ENCODE data around the gene KATNB1. TPM values are rescaled to one million over a fixed set of nuclear protein-coding genes. Genes with fewer than 3 reads are reported as not detected.

Gene KATNB1
- total RNA-seq, 4 donors from 2014 or later: 16.8 to 30.2 (median 21.0) TPM

GRCh38 chr16:57749856-57750452 lies 14.4 kb downstream of the KATNB1 start:
- Histone ChIP-seq H3K27ac (no peak overlapping the region), H3K4me1 (no peaks in the 10 kb centered on the region), H3K4me3 (no peak overlapping the region), H3K27me3 (no peaks in the 10 kb centered on the region), H3K36me3 (peaks cover 0 to 73% (median 0%) of the 10 kb centered on the region in 3 donors), H3K9me3 (no peaks in the 10 kb centered on the region)
- intact Hi-C loops (cut with DNase I): loop anchor here (10.0 kb wide), 1 partner anchor 165 kb away; no protein-coding TSS in a partner anchor
- 86 to 88% methylated on average over 5 of the region's 5 CpGs for WGBS, 2 donors
- no peak for DNase-seq
- TF ChIP-seq POLR2A (IDR thresholded peaks at IDR 0.05): no peak
- TF ChIP-seq CTCF (IDR thresholded peaks at IDR 0.05): no peak

GRCh38 chr16:57750796-57751538 lies 15.4 kb downstream of the KATNB1 start:
- intact Hi-C loops (cut with DNase I): loop anchor here (10.0 kb wide), 1 partner anchor 166 kb away; no protein-coding TSS in a partner anchor
- H3K27ac ChIP-seq: no peak overlapping the region
- H3K27me3 ChIP-seq: no peaks in the 10 kb centered on the region
- H3K9me3 ChIP-seq: no peaks in the 10 kb centered on the region
- H3K4me3 ChIP-seq: no peak overlapping the region
- H3K36me3 ChIP-seq: peaks cover 0 to 82% (median 0%) of the 10 kb centered on the region in 3 donors
- WGBS, 2 donors: 90 to 92% methylated on average over 12 to 20 of the region's 24 CpGs
- H3K4me1 ChIP-seq: no peaks in the 10 kb centered on the region
- DNase-seq: no peak
- TF ChIP-seq CTCF (IDR thresholded peaks at IDR 0.05): no peak
- no peak for TF ChIP-seq POLR2A (IDR thresholded peaks at IDR 0.05)

GRCh38 chr16:57751539-57752202 lies 16.1 kb downstream of the KATNB1 start:
- Histone ChIP-seq H3K9me3 (no peaks in the 10 kb centered on the region), H3K27ac (no peak overlapping the region), H3K36me3 (peaks cover 0 to 87% (median 0%) of the 10 kb centered on the region in 3 donors), H3K27me3 (no peaks in the 10 kb centered on the region), H3K4me3 (no peak overlapping the region), H3K4me1 (peaks cover 0 to 1% (median 0%) of the 10 kb centered on the region in 3 donors)
- TF ChIP-seq POLR2A (IDR thresholded peaks at IDR 0.05): no peak
- no peak for TF ChIP-seq CTCF (IDR thresholded peaks at IDR 0.05)
- intact Hi-C loops (cut with DNase I): loop anchor here (10.0 kb wide), 1 partner anchor 167 kb away; no protein-coding TSS in a partner anchor
- no peak for DNase-seq
- WGBS, 2 donors: 85 to 95% methylated on average over 13 to 17 of the region's 26 CpGs

- WGBS, 2 donors: no CpG with 5 or more reads among the region's 6 CpGs
- TF ChIP-seq CTCF (IDR thresholded peaks at IDR 0.05) (no peak), POLR2A (IDR thresholded peaks at IDR 0.05) (no peak)
- Histone ChIP-seq H3K36me3 (peaks cover 0 to 83% (median 0%) of the 10 kb centered on the region in 3 donors), H3K4me3 (no peak overlapping the region), H3K27ac (no peak overlapping the region), H3K4me1 (peaks cover 0 to 7% (median 0%) of the 10 kb centered on the region in 3 donors), H3K27me3 (no peaks in the 10 kb centered on the region), H3K9me3 (no peaks in the 10 kb centered on the region)
- intact Hi-C loops (cut with DNase I): loop anchor here (10.0 kb wide), 1 partner anchor 167 kb away; no protein-coding TSS in a partner anchor
- DNase-seq: no peak
Measured at GRCh38 chr16:57752203-57752580, 16.6 kb downstream of the KATNB1 start.
